HG02840 (cell line): ENCODE measurements around the gene MTUS2.

Experiments used
- ATAC-seq: cut with Tn5 transposase; IDR thresholded peaks from one replicate; pipeline ENCODE4 v1.9.1; 2021; ENCODE audit warnings: mild to moderate bottlenecking, moderate library complexity, moderate number of reproducible peaks; ENCODE audit not compliant: unreplicated experiment, low FRiP score

The MTUS2 gene

GRCh38 chr13:28854657-28855056 is 34.5 kb downstream of the MTUS2 start:
- ATAC-seq, result no peak

GRCh38 chr13:28856287-28856686 is 36.1 kb downstream of the MTUS2 start:
- no peak for ATAC-seq

GRCh38 chr13:28859069-28859468 is 38.9 kb downstream of the MTUS2 start:
- ATAC-seq, result no peak

- no peak for ATAC-seq
These were observed 39.6 kb downstream of the MTUS2 start for GRCh38 chr13:28859717-28860116.

- ATAC-seq, result no peak
These were observed 44.4 kb downstream of the MTUS2 start for GRCh38 chr13:28864544-28864943.

- no peak for ATAC-seq
These were observed 45.1 kb downstream of the MTUS2 start for GRCh38 chr13:28865149-28865744.

- ATAC-seq, result no peak
These were observed 45.8 kb downstream of the MTUS2 start for GRCh38 chr13:28865951-28866350.

GRCh38 chr13:28866932-28867331 is 46.8 kb downstream of the MTUS2 start:
- ATAC-seq, result no peak

GRCh38 chr13:28867564-28867963 is 47.4 kb downstream of the MTUS2 start:
- no peak for ATAC-seq

GRCh38 chr13:28872427-28873176 is 52.5 kb downstream of the MTUS2 start:
- ATAC-seq, result no peak

- ATAC-seq, result no peak
These were observed 55.9 kb downstream of the MTUS2 start for GRCh38 chr13:28875846-28876615.

- ATAC-seq, result no peak
These were observed 57.3 kb downstream of the MTUS2 start for GRCh38 chr13:28877408-28877807.

- no peak for ATAC-seq
These were observed 65.0 kb downstream of the MTUS2 start for GRCh38 chr13:28885181-28885580.

GRCh38 chr13:28889086-28889732 is 69.1 kb downstream of the MTUS2 start:
- no peak for ATAC-seq

- ATAC-seq, result no peak
These were observed 70.6 kb downstream of the MTUS2 start for GRCh38 chr13:28890712-28891111.

GRCh38 chr13:28918030-28918429 is 97.9 kb downstream of the MTUS2 start:
- ATAC-seq, result no peak

GRCh38 chr13:28922341-28922740 is 102.2 kb downstream of the MTUS2 start:
- ATAC-seq, result no peak

- ATAC-seq, result no peak
These were observed 115.0 kb downstream of the MTUS2 start for GRCh38 chr13:28935104-28935503.

GRCh38 chr13:28942906-28943305 is 122.8 kb downstream of the MTUS2 start:
- no peak for ATAC-seq

- no peak for ATAC-seq
These were observed 133.7 kb downstream of the MTUS2 start for GRCh38 chr13:28953714-28954418.

- ATAC-seq, result no peak
These were observed 134.2 kb downstream of the MTUS2 start for GRCh38 chr13:28954419-28954725.
